Activated CD8-positive, alpha-beta memory T cell treated with anti-CD3 and anti-CD28 coated beads, Interleukin-2, amount 50 U/mL, for 48 hours (primary cell): ENCODE measurements around the gene DCHS2.

Source experiments
- DNase-seq: peaks from one replicate; pipeline ENCODE4 v3.0.0-alpha.2; 2020

The DCHS2 gene

GRCh38 chr4:154491341-154492271, at the start of gene DCHS2:
DCHS2 (minus strand) TSS chr4:154491799; CDS start chr4:154491355, 444 bp downstream.
- peak; percentile 57 for DNase-seq

DNA sequence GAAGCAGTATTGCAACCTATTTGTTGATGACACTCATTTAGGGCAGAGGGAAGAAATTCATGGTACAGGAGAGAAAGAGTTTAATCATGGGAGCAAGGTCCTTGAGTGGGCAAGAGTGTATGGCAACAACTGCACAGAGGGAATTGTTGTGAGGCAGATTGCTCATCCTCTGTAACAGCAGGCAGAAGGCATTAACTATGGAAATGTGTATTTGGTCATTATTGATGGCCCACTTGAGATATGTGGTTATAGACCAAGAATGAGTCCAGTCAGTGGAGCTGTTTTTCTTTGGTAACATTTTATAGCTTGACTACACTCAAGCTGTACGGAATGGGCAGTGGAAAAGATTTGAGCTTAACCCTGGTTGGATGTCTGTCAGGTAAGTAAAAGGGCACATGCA, 42.7 kb upstream of the DCHS2 start:
- no peak for DNase-seq

GRCh38 chr4:154529728-154530519, 38.3 kb upstream of the DCHS2 start:
- no peak for DNase-seq

DNA sequence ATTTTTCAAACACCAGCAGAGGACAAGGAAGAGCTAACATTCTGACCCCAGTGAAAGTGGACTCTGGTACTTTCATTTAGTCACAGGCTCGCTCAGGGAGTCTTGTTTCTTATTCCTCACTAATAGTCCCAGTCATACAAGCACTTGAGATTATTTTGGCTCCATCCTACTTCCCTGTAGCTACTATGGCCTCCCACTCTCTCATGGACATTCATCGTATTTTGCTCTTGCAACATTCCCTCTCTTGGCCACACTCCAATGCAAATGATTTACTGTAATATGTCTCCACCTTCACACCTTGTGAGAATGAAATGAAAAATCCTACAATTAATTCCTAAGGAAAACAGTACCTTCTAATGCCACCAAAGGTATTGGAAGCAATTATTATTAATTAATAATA, 37.3 kb upstream of the DCHS2 start:
- DNase-seq, result no peak

- no peak for DNase-seq
These were observed 35.7 kb upstream of the DCHS2 start for GRCh38 chr4:154527308-154527707.

- DNase-seq, result no peak
These were observed 34.6 kb upstream of the DCHS2 start for GRCh38 chr4:154526151-154526550.

- DNase-seq, result no peak
These were observed 30.0 kb upstream of the DCHS2 start for GRCh38 chr4:154521607-154522006.

GRCh38 chr4:154519214-154519613, 27.6 kb upstream of the DCHS2 start:
- DNase-seq, result no peak

DNA sequence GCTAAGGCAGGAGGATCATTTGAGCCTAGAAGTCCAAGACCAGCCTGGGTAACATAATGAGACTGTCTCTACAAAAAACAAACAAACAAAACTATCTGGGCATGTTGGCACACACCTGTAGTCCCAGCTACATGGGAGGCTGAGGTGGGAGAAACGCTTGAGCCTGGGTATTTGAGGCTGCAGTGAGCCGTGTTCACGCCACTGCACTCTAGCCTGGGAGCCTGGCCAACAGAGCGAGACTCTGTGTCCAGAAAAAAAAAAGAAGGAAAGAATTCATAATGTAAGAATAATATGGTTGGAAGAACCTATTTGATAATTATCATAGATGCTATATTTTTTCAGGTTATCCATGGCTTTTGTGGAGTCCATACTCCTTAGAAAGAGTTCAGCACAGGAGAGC, 26.0 kb upstream of the DCHS2 start:
- DNase-seq, result no peak

- DNase-seq, result no peak
These were observed 24.9 kb upstream of the DCHS2 start for GRCh38 chr4:154516318-154517029.

DNA sequence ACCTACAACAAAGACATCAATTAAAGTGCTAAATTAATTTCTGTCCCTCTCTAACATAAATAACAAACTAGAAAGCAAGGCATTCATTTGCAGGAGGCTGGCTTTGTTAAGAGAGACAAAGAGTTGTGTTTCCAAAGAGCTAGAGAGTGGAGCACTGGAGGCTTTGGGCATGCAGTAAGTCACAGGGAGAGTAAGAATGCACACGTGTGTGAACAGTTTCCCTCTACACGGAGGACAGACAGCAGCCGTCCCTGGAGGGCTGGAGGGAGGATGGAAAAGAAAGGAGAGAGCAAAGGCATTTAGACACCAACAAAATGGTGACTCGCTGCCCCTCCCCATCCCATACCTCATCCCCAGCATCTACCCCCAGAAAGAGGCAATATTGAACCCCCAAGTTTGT, 20.4 kb upstream of the DCHS2 start:
- DNase-seq, result no peak

- no peak for DNase-seq
These were observed 19.9 kb upstream of the DCHS2 start for GRCh38 chr4:154511548-154511947.

DNA sequence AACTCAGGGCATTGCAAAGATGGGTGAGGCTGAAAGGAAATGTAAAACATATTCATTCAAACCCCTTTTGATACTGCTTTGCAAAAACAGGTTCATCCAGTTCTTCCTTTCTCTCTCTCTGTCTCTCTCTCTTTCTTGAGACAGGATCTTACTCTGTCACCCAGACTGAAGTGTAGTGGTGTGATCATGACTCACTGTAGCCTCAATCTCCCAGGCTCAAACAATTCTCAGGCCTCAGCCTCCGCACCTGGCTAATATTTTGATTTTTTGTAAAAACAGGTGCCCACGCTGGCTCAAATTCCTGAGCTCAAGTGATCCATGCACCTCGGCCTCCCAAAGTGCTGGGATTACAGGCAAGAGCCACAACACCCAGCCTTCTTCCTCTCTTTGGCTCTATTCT, 15.6 kb upstream of the DCHS2 start:
- no peak for DNase-seq

DNA sequence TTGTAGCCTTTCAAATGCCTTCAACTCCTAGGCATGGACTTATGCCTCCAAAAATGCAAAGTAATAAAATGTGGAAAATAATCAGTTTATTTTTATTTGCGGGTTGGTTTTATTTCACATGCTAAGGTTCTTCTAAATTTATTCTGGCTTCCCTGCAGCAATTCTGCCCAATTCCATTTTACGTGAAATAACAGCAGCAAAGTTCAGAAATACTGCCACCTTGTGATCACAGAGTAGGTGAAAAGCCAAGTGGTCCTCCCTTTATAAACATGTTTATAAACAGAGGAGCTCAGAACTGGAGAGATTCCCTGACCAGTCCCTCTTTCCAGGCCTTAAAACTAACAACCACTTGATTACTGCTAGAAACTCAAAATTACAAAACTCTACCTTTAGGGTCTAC, 14.7 kb upstream of the DCHS2 start:
- DNase-seq, result no peak

DNA sequence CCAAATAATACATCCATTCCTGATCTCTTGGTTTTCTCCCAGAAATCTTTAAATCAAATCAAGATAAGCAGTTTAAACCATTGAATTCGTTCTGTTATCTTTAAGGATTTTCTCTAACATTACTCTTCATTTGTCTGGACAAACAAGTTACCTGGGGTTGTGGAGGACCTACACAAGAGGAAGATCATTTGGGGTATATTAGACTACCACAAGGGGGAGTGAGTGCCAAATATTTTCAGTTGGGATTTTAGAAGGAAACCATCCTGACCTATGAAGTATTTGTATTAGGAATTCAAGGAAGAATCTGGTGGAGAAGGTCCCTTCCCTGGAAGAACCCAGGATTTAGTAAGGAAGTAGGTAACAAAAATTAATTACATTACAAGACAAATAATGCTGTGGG, 12.0 kb upstream of the DCHS2 start:
- DNase-seq, result no peak

GRCh38 chr4:154502111-154502510, 10.5 kb upstream of the DCHS2 start:
- DNase-seq, result no peak

- DNase-seq, result no peak
These were observed 6.3 kb upstream of the DCHS2 start for GRCh38 chr4:154497889-154498288.

DNA sequence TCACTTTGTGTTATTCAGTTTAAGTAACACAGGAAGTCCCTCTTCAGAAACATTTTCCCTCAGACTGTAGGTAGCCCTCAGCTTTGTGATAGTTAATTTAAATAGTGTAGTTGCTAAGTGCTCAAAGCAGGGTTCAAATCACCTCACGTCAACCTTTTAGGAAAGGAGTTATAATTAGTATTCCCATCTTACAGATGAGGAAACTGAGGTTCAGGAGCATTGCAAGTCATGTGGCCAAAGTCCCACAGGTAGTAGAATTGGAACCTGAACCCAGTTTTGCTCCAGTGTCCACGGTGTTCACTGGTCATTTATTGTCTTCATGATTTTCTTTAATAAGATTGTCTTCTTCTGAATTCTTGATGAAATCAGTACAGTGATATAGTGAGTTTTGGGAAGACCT, 4.3 kb upstream of the DCHS2 start:
- no peak for DNase-seq

- no peak for DNase-seq
These were observed 689 bp upstream of the DCHS2 start for GRCh38 chr4:154492288-154492687.

DNA sequence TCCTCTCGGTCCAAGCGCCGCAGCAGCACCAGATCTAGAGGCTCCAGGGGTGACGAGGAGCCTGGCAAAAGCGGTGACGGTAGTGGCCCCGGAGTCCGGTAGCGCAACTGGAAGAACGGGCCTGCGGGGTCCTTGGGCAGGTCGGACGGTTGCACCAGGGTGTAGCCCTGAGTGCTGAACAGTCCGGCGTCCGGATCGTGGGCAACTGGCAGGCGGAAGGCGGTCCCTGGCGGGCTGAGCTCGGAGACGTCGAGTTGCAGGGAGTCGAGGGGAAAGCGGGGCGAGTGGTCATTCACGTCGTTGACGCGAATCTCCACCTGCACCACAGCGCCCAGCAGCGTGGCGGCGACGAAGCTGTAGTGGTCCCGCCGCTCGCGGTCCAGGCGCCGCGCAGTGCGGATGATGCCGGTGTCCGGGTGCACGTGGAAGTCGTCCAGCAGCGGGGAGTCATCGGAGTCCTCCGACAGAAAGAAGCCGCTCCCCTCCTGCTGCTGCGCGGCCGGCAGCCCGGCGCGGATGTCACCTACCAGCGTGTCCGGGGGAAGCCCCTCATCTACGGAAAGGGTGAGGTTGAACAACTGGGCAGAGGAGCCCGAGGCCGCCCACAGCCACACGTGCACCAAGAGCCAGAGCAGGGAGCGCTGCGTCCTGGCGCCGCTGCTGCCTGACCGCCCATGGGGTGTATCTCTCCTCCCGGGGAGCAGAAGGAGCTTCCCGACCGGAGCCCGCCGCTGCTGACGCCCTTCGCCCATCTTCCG, 837 bp downstream of the DCHS2 start:
- peak; percentile 60 for DNase-seq

- no peak for DNase-seq
These were observed 1.4 kb downstream of the DCHS2 start for GRCh38 chr4:154490234-154490582.

GRCh38 chr4:154489558-154490233, 1.9 kb downstream of the DCHS2 start:
- no peak for DNase-seq
